Measurements from ENCODE around the gene ARPC1A. TPM values are rescaled to one million over a fixed set of nuclear protein-coding genes. Genes with fewer than 3 reads are reported as not detected.

Gene ARPC1A
- total RNA-seq, 2 donors from 2014 or later = 150 to 154 TPM

DNA sequence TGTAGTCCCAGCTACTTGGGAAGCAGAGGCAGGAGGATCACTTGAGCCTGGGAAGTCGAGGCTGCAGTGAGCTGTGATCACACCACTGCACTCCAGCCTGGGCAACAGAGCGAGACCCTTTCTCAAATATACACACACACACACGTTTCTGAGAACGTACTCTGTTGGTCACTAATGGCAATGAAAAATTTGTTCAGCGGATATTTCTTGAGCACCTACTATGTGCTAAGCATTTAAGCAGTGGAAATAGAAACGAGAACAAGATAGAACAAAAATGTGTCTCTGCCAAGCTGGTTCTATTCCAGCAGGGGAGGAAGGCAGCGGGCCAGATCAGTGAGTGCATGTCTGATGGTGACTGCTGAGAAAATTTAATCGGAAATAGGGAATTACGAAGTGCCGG is 57.5 kb downstream of the ARPC1A start:
- no peak overlapping the region for H3K4me3 ChIP-seq (ENCODE audit: low read length)
- H3K4me1 ChIP-seq (ENCODE audit: control insufficient read depth, insufficient read depth, low read length) = no peaks in the 10 kb centered on the region
- TF ChIP-seq, protein P1, sequence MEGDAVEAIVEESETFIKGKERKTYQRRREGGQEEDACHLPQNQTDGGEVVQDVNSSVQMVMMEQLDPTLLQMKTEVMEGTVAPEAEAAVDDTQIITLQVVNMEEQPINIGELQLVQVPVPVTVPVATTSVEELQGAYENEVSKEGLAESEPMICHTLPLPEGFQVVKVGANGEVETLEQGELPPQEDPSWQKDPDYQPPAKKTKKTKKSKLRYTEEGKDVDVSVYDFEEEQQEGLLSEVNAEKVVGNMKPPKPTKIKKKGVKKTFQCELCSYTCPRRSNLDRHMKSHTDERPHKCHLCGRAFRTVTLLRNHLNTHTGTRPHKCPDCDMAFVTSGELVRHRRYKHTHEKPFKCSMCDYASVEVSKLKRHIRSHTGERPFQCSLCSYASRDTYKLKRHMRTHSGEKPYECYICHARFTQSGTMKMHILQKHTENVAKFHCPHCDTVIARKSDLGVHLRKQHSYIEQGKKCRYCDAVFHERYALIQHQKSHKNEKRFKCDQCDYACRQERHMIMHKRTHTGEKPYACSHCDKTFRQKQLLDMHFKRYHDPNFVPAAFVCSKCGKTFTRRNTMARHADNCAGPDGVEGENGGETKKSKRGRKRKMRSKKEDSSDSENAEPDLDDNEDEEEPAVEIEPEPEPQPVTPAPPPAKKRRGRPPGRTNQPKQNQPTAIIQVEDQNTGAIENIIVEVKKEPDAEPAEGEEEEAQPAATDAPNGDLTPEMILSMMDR (conservative IDR thresholded peaks at IDR 0.05) = no peak
- Mint-ChIP-seq H3K36me3 (ENCODE audit: low read depth) (peaks cover 34% of the 10 kb centered on the region), H3K27me3 (ENCODE audit: insufficient read depth) (no peaks in the 10 kb centered on the region), H3K27ac (no peak overlapping the region), H3K9me3 (no peaks in the 10 kb centered on the region), H3K4me1 (peaks cover 7% of the 10 kb centered on the region), H3K4me3 (no peak overlapping the region)
- H3K27me3 ChIP-seq (ENCODE audit: control insufficient read depth, insufficient read depth, low read length, poor library complexity, severe bottlenecking) = no peaks in the 10 kb centered on the region
- 95 to 97% methylated on average over 8 to 10 of the region's 10 CpGs for WGBS, 2 experiments (ENCODE audit: insufficient coverage in 1 of 2, insufficient read length in 1 of 2)
- H3K9ac ChIP-seq (ENCODE audit: extremely low read depth, low read length, poor library complexity, severe bottlenecking) = no peak overlapping the region
- H3K36me3 ChIP-seq (ENCODE audit: control insufficient read depth, insufficient read depth, low read length) = peaks cover 27% of the 10 kb centered on the region
- no peak for DNase-seq
- no peaks in the 10 kb centered on the region for H3K9me3 ChIP-seq (ENCODE audit: control insufficient read depth, low read length)
- H3K27ac ChIP-seq (ENCODE audit: low read depth, low read length) = no peak overlapping the region

DNA sequence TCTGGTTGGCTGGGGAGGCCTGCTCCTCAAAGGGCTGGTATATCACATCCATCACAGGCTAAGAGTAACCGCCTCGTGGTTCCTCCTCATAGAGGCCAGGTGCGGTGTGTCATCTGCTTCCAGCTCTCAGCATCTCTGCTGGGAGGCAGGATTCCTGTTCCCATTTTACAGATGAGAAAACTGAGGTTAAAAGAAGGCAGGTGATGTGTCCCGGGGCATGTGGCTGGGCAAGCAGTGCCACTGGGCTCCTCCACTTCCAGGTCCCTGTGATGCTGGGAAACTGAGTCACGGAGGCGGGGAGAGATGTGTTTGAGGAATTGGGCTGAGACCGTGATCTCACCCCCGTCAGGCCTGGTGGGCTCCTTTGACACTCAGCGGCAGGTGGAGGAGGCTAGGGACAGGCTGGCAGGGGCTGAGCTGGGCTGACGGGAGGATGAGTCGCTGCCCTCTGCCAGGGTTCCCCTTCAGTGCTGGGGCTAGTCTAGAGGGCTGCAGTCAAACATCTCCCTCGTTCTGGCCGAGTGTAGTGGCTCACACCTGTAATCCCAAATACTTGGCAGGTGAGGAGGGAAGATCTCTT is 58.2 kb downstream of the ARPC1A start:
- Histone ChIP-seq H3K36me3 (ENCODE audit: control insufficient read depth, insufficient read depth, low read length) (peaks cover 28% of the 10 kb centered on the region), H3K27me3 (ENCODE audit: control insufficient read depth, insufficient read depth, low read length, poor library complexity, severe bottlenecking) (no peaks in the 10 kb centered on the region), H3K4me1 (ENCODE audit: control insufficient read depth, insufficient read depth, low read length) (no peaks in the 10 kb centered on the region), H3K9me3 (ENCODE audit: control insufficient read depth, low read length) (no peaks in the 10 kb centered on the region), H3K27ac (ENCODE audit: low read depth, low read length) (no peak overlapping the region), H3K9ac (ENCODE audit: extremely low read depth, low read length, poor library complexity, severe bottlenecking) (no peak overlapping the region), H3K4me3 (ENCODE audit: low read length) (no peak overlapping the region)
- 91 to 93% methylated on average over 8 to 13 of the region's 13 CpGs for WGBS, 2 experiments (ENCODE audit: insufficient coverage in 1 of 2, insufficient read length in 1 of 2)
- Mint-ChIP-seq H3K9me3 (no peaks in the 10 kb centered on the region), H3K27me3 (ENCODE audit: insufficient read depth) (no peaks in the 10 kb centered on the region), H3K27ac (no peak overlapping the region), H3K4me1 (peaks cover 7% of the 10 kb centered on the region), H3K4me3 (no peak overlapping the region), H3K36me3 (ENCODE audit: low read depth) (peaks cover 37% of the 10 kb centered on the region)
- TF ChIP-seq, protein P1 (conservative IDR thresholded peaks at IDR 0.05) = no peak
- no peak for DNase-seq

DNA sequence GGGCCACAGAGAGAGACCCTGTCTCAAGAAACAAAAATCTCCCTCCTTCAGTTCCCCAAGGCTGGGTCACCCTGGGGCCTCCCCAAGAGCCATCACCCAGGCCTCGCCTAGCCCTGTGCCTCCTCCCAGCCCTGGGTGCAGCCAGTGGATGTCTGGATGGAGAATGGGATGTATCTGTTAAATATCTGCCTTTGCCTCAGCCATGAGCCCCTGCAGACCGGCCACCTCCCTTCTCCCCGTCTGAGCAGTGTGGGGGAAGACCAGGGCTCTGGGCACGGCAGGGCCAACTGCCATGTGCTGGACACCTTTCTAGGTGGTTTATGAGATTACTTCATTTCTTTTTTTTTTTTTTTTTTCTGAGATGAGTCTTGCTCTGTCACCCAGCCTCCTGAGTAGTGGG is 58.8 kb downstream of the ARPC1A start:
- no peaks in the 10 kb centered on the region for H3K9me3 ChIP-seq (ENCODE audit: control insufficient read depth, low read length)
- H3K27me3 Mint-ChIP-seq (ENCODE audit: insufficient read depth) = no peaks in the 10 kb centered on the region
- TF ChIP-seq, protein P1 (conservative IDR thresholded peaks at IDR 0.05) = no peak
- no peak overlapping the region for H3K27ac Mint-ChIP-seq
- no peak overlapping the region for H3K27ac ChIP-seq (ENCODE audit: low read depth, low read length)
- no peak overlapping the region for H3K4me3 ChIP-seq (ENCODE audit: low read length)
- 100% methylated on average over 2 to 4 of the region's 4 CpGs for WGBS, 2 experiments (ENCODE audit: insufficient coverage in 1 of 2, insufficient read length in 1 of 2)
- DNase-seq = no peak
- peaks cover 3% of the 10 kb centered on the region for H3K4me1 Mint-ChIP-seq
- no peak overlapping the region for H3K9ac ChIP-seq (ENCODE audit: extremely low read depth, low read length, poor library complexity, severe bottlenecking)
- peaks cover 38% of the 10 kb centered on the region for H3K36me3 Mint-ChIP-seq (ENCODE audit: low read depth)
- H3K27me3 ChIP-seq (ENCODE audit: control insufficient read depth, insufficient read depth, low read length, poor library complexity, severe bottlenecking) = no peaks in the 10 kb centered on the region
- peaks cover 33% of the 10 kb centered on the region for H3K36me3 ChIP-seq (ENCODE audit: control insufficient read depth, insufficient read depth, low read length)
- no peaks in the 10 kb centered on the region for H3K4me1 ChIP-seq (ENCODE audit: control insufficient read depth, insufficient read depth, low read length)
- H3K4me3 Mint-ChIP-seq = no peak overlapping the region
- H3K9me3 Mint-ChIP-seq = no peaks in the 10 kb centered on the region
